ENCODE data around the gene TCTN2.

The TCTN2 gene

GRCh38 chr12:123727878-123728277 is 57.0 kb downstream of the TCTN2 start:
- Histone ChIP-seq H3K9me3 (ENCODE audit: control insufficient read depth, insufficient read depth, low read length) (no peaks in the 10 kb centered on the region), H3K36me3 (ENCODE audit: control insufficient read depth, low read length) (peaks cover 71% of the 10 kb centered on the region), H4K20me1 (ENCODE audit: control insufficient read depth, insufficient read depth, low read depth, low read length) (no peaks in the 10 kb centered on the region; the same call in 1 of the 2 replicates), H3K4me3 (ENCODE audit: low read length) (no peak overlapping the region), H3F3A (ENCODE audit: control insufficient read depth, insufficient read depth) (no peaks in the 10 kb centered on the region), H3K4me2 (ENCODE audit: low read length) (no peak overlapping the region), H3K27ac (ENCODE audit: low read depth, low read length) (no peak overlapping the region), H3K4me1 (ENCODE audit: control insufficient read depth, low read length) (peaks cover 9% of the 10 kb centered on the region), H3K9me2 (replicated peaks; ENCODE audit: control insufficient read depth, low read length) (no peaks in the 10 kb centered on the region), H3K27me3 (ENCODE audit: control insufficient read depth, low read length) (no peaks in the 10 kb centered on the region), H3K79me2 (ENCODE audit: control insufficient read depth, low read length) (no peaks in the 10 kb centered on the region)
- TF ChIP-seq EZH2phosphoT487 (IDR thresholded peaks at IDR 0.05; ENCODE audit: borderline replicate concordance, low read length) = no peak
- TF ChIP-seq, protein P1, sequence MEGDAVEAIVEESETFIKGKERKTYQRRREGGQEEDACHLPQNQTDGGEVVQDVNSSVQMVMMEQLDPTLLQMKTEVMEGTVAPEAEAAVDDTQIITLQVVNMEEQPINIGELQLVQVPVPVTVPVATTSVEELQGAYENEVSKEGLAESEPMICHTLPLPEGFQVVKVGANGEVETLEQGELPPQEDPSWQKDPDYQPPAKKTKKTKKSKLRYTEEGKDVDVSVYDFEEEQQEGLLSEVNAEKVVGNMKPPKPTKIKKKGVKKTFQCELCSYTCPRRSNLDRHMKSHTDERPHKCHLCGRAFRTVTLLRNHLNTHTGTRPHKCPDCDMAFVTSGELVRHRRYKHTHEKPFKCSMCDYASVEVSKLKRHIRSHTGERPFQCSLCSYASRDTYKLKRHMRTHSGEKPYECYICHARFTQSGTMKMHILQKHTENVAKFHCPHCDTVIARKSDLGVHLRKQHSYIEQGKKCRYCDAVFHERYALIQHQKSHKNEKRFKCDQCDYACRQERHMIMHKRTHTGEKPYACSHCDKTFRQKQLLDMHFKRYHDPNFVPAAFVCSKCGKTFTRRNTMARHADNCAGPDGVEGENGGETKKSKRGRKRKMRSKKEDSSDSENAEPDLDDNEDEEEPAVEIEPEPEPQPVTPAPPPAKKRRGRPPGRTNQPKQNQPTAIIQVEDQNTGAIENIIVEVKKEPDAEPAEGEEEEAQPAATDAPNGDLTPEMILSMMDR (IDR thresholded peaks at IDR 0.05; ENCODE audit: low read depth, low read length, poor library complexity, severe bottlenecking) = no peak

DNA sequence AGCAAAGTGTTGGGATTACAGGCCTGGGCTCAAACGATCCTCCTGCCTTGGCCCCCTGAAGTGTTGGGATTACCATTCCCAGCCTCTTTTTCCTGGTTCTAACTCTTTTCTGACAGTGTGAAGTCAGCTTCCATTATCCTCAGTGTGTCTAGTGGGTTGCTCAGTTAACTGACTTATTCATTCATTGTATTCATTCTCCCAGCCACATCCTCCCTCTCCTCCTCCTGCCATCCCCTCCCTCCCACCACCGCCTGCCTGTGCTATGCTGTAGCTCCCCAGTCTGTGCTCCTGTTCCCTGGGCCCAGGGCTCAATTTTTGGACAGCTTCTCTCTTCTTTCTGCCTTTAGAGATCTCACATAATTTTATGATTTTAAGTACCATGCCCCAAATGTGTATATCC is 60.7 kb downstream of the TCTN2 start:
- H3K79me2 ChIP-seq (ENCODE audit: control insufficient read depth, low read length) = no peaks in the 10 kb centered on the region
- H3K36me3 ChIP-seq (ENCODE audit: control insufficient read depth, low read length) = peaks cover 80% of the 10 kb centered on the region
- no peaks in the 10 kb centered on the region for H3K9me3 ChIP-seq (ENCODE audit: control insufficient read depth, insufficient read depth, low read length)
- H3K4me1 ChIP-seq (ENCODE audit: control insufficient read depth, low read length) = peaks cover 2% of the 10 kb centered on the region
- no peaks in the 10 kb centered on the region for H3K9me2 ChIP-seq (replicated peaks; ENCODE audit: control insufficient read depth, low read length)
- no peak overlapping the region for H3K27ac ChIP-seq (ENCODE audit: low read depth, low read length)
- H3K27me3 ChIP-seq (ENCODE audit: control insufficient read depth, low read length) = no peaks in the 10 kb centered on the region
- no peak overlapping the region for H3K4me3 ChIP-seq (ENCODE audit: low read length)
- no peaks in the 10 kb centered on the region for H3F3A ChIP-seq (ENCODE audit: control insufficient read depth, insufficient read depth)
- no peak overlapping the region for H3K4me2 ChIP-seq (ENCODE audit: low read length)
- TF ChIP-seq, protein P1 (IDR thresholded peaks at IDR 0.05; ENCODE audit: low read depth, low read length, poor library complexity, severe bottlenecking) = no peak
- no peak for TF ChIP-seq EZH2phosphoT487 (IDR thresholded peaks at IDR 0.05; ENCODE audit: borderline replicate concordance, low read length)
- H4K20me1 ChIP-seq (ENCODE audit: control insufficient read depth, insufficient read depth, low read depth, low read length) = no peaks in the 10 kb centered on the region; the same call in 1 of the 2 replicates

DNA sequence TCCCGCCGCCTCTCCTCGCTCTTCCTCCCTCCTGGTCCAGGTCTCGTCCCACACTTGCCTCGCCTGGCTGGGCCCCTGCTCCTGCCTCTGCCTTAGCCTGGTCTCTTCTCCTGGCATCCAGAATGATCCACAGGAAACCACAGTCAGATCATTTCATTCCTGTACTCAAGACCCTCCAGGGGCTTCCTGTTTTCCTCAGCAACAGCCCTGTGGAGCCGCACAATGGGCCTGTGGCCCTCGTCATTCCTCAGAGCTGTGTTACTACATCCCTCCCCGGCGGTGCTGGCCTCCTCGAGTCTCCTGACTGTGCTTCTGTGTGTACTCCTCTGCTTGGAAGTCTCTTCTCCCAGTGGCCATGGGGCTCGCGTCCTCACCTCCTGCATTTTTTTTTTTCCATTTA is 61.3 kb downstream of the TCTN2 start:
- no peaks in the 10 kb centered on the region for H3K9me2 ChIP-seq (replicated peaks; ENCODE audit: control insufficient read depth, low read length)
- H3K27me3 ChIP-seq (ENCODE audit: control insufficient read depth, low read length) = no peaks in the 10 kb centered on the region
- peaks cover 8% of the 10 kb centered on the region for H3K4me1 ChIP-seq (ENCODE audit: control insufficient read depth, low read length)
- H3K36me3 ChIP-seq (ENCODE audit: control insufficient read depth, low read length) = peaks cover 80% of the 10 kb centered on the region
- H3K9me3 ChIP-seq (ENCODE audit: control insufficient read depth, insufficient read depth, low read length) = no peaks in the 10 kb centered on the region
- H3K27ac ChIP-seq (ENCODE audit: low read depth, low read length) = no peak overlapping the region
- H3K4me2 ChIP-seq (ENCODE audit: low read length) = no peak overlapping the region
- no peaks in the 10 kb centered on the region for H3K79me2 ChIP-seq (ENCODE audit: control insufficient read depth, low read length)
- H3K4me3 ChIP-seq (ENCODE audit: low read length) = no peak overlapping the region
- no peaks in the 10 kb centered on the region; the same call in 1 of the 2 replicates for H4K20me1 ChIP-seq (ENCODE audit: control insufficient read depth, insufficient read depth, low read depth, low read length)
- TF ChIP-seq, protein P1 (IDR thresholded peaks at IDR 0.05; ENCODE audit: low read depth, low read length, poor library complexity, severe bottlenecking) = no peak
- TF ChIP-seq EZH2phosphoT487 (IDR thresholded peaks at IDR 0.05; ENCODE audit: borderline replicate concordance, low read length) = no peak
- H3F3A ChIP-seq (ENCODE audit: control insufficient read depth, insufficient read depth) = no peaks in the 10 kb centered on the region
